HuH-7 (cell line): ENCODE measurements around the gene CUL3.

Experiments
- DNase-seq: peaks from one replicate; pipeline ENCODE4 v3.0.0; 2011; ENCODE audit warnings: low spot score

Gene CUL3

GRCh38 chr2:224472137-224472536, 113.0 kb downstream of the CUL3 start:
- no peak for DNase-seq

GRCh38 chr2:224469374-224469964, 115.7 kb downstream of the CUL3 start:
- no peak for DNase-seq

- no peak for DNase-seq
Observed at GRCh38 chr2:224466304-224466895, 118.8 kb downstream of the CUL3 start.

- DNase-seq = no peak
Observed at GRCh38 chr2:224461391-224461790, 123.8 kb downstream of the CUL3 start.

- no peak for DNase-seq
Observed at GRCh38 chr2:224457408-224458096, 127.6 kb downstream of the CUL3 start.

- no peak for DNase-seq
Observed at GRCh38 chr2:224453892-224454291, 131.3 kb downstream of the CUL3 start.

GRCh38 chr2:224449212-224450147, 135.7 kb downstream of the CUL3 start:
- DNase-seq = peak; percentile 17

- no peak for DNase-seq
Observed at GRCh38 chr2:224448236-224448635, 136.9 kb downstream of the CUL3 start.

GRCh38 chr2:224444783-224445182, 140.4 kb downstream of the CUL3 start:
- no peak for DNase-seq

GRCh38 chr2:224444021-224444420, 141.1 kb downstream of the CUL3 start:
- DNase-seq = no peak

- DNase-seq = peak; percentile 31
Observed at GRCh38 chr2:224442071-224442967, 142.8 kb downstream of the CUL3 start.

GRCh38 chr2:224440988-224441387, 144.2 kb downstream of the CUL3 start:
- DNase-seq = no peak

GRCh38 chr2:224438726-224439125, 146.4 kb downstream of the CUL3 start:
- DNase-seq = no peak

GRCh38 chr2:224436634-224437033, 148.5 kb downstream of the CUL3 start:
- DNase-seq = no peak

- DNase-seq = no peak
Observed at GRCh38 chr2:224434618-224435017, 150.5 kb downstream of the CUL3 start.

- no peak for DNase-seq
Observed at GRCh38 chr2:224433442-224433841, 151.7 kb downstream of the CUL3 start.

GRCh38 chr2:224432003-224432579, 153.1 kb downstream of the CUL3 start:
- DNase-seq = no peak

- DNase-seq = no peak
Observed at GRCh38 chr2:224429441-224429810, 155.7 kb downstream of the CUL3 start.

- no peak for DNase-seq
Observed at GRCh38 chr2:224428787-224429440, 156.2 kb downstream of the CUL3 start.

- DNase-seq = no peak
Observed at GRCh38 chr2:224427471-224427870, 157.7 kb downstream of the CUL3 start.

- DNase-seq = no peak
Observed at GRCh38 chr2:224426656-224427055, 158.5 kb downstream of the CUL3 start.
